Erythroblast (primary cell): ENCODE measurements around the gene CEP350.

ENCODE experiments used
- GATA1 ChIP-seq: IDR thresholded peaks from 2 replicates; pipeline ENCODE4 v1.6.1; 2011; ENCODE audit warnings: low read depth, mild to moderate bottlenecking, control low read depth, low read length, moderate library complexity
- POLR2A ChIP-seq: IDR thresholded peaks from 2 replicates; pipeline ENCODE4 v1.6.1; 2011; ENCODE audit warnings: mild to moderate bottlenecking, low read length

GRCh38 chr1:179953974-179954492 lies 577 bp upstream of the CEP350 start:
- no peak for TF ChIP-seq POLR2A
- no peak for TF ChIP-seq GATA1
